K562 (cell line): Measurements from ENCODE around the gene KLRC4. TPM values are rescaled to one million over a fixed set of nuclear protein-coding genes. Genes with fewer than 3 reads are reported as not detected.
"Not testable (repeated sequence)": the region's sequence is repeated elsewhere in the genome, so short reads cannot be mapped to it uniquely, and the experiment has no call there.

Experiments used
- ATAC-seq: fragments of 200-7000 bp; cut with Tn5 transposase; 3 replicates; pipeline ENCODE4 v1.9.1; 2020; ENCODE audit warnings: moderate library complexity
- BruUV-seq: library from RNA; stranded (reverse); fragments of 400-500 nt; replicated peaks from 2 replicates; lab custom pipeline; 2021; lab: Mats Ljungman, UMichigan
- CTCF ChIA-PET: fragments of 300-600 bp; formaldehyde crosslinking; extraction: SDS; loops from one replicate; lab custom pipeline; 2021; ENCODE audit warnings: low intra/inter-chr PET ratio; lab: Yijun Ruan, JAX
- POLR2A ChIA-PET: fragments of 300-600, 350-650 bp; sonication (Branson Sonifier 250); formaldehyde crosslinking; extraction: SDS; loops from one replicate; lab custom pipeline; 2021; ENCODE audit warnings: antibody characterized with exemption, inconsistent platforms; lab: Yijun Ruan, JAX
- DNase-seq, 4 experiments: peaks; one replicate each; pipeline versions ENCODE4 v3.0.0 to v3.0.0-alpha.2; 2011 to 2018; ENCODE audit warnings: low spot score in 3 of 4, mixed read lengths in 3 of 4; ENCODE audit errors: extremely low read depth in 1 of 4
- FAIRE-seq: peaks from 2 replicates; lab custom pipeline; 2011; peaks lifted over from hg19 to GRCh38; lab: Jason Lieb, UNC
- H2AFZ ChIP-seq: 2 replicates; pipeline ENCODE4 v1.6.0; 2011; ENCODE audit warnings: low read depth, low read length, control low read depth, inconsistent platforms
- H3K27ac ChIP-seq: fragments of 200-600 bp; 3 replicates; pipeline ENCODE4 v1.8.0; 2011; ENCODE audit warnings: low read depth, mild to moderate bottlenecking, control low read depth, inconsistent platforms, low read length, moderate library complexity, mixed read lengths; ENCODE audit errors: extremely low read depth
- H3K27me3 ChIP-seq, 2 experiments: fragments of 300-600 bp in 1 of 2; 2 replicates in 1 of 2; 3 replicates in 1 of 2; pipeline versions ENCODE4 v1.6.0 to v1.8.0; 2011; ENCODE audit warnings: inconsistent platforms in 2 of 2, low read length in 2 of 2, mild to moderate bottlenecking in 1 of 2, mixed read lengths in 1 of 2, moderate library complexity in 1 of 2; ENCODE audit not compliant: control insufficient read depth in 2 of 2, insufficient read depth in 2 of 2
- H3K36me3 ChIP-seq: fragments of 300-600 bp; 3 replicates; pipeline ENCODE4 v1.8.0; 2011; ENCODE audit warnings: mild to moderate bottlenecking, low read length, inconsistent platforms; ENCODE audit not compliant: control insufficient read depth, insufficient read depth
- H3K4me1 ChIP-seq, 2 experiments: fragments of 200-600 bp in 1 of 2; replicated peaks in 1 of 2; 2 replicates in 1 of 2; 3 replicates in 1 of 2; pipeline versions ENCODE4 v1.5.1 to v1.8.0; 2011; ENCODE audit warnings: inconsistent platforms in 2 of 2, low read length in 2 of 2, mild to moderate bottlenecking in 1 of 2, mixed read lengths in 1 of 2, moderate library complexity in 1 of 2; ENCODE audit not compliant: control insufficient read depth in 2 of 2, insufficient read depth in 2 of 2
- H3K4me2 ChIP-seq: 2 replicates; pipeline ENCODE4 v1.6.1; 2011; ENCODE audit warnings: low read length, control low read depth, inconsistent platforms, mixed read lengths; ENCODE audit not compliant: insufficient read depth
- H3K4me3 ChIP-seq: fragments of 200-600 bp; sonication (generic), shearing (Covaris generic); 2 replicates; pipeline ENCODE4 v1.5.1; 2016; ENCODE audit warnings: control low read depth, inconsistent platforms
- H3K79me2 ChIP-seq: fragments of 200-600 bp; 3 replicates; pipeline ENCODE4 v1.8.0; 2011; ENCODE audit warnings: low read length, inconsistent platforms; ENCODE audit not compliant: control insufficient read depth, insufficient read depth
- H3K9ac ChIP-seq, 2 experiments: 2 replicates each; pipeline versions ENCODE4 v1.6.0 to v1.6.1; 2011; ENCODE audit warnings: low read depth in 2 of 2, low read length in 2 of 2, control low read depth in 1 of 2, inconsistent platforms in 1 of 2, mild to moderate bottlenecking in 1 of 2, mixed read lengths in 1 of 2; ENCODE audit not compliant: insufficient read depth in 1 of 2
- H3K9me1 ChIP-seq: one replicate; pipeline ENCODE4 v1.6.0; 2011; ENCODE audit warnings: inconsistent platforms, mild to moderate bottlenecking, low read length, moderate library complexity; ENCODE audit not compliant: control insufficient read depth, insufficient read depth
- H3K9me3 ChIP-seq: replicated peaks from 2 replicates; pipeline ENCODE4 v1.5.1; 2011; ENCODE audit warnings: low read depth, low read length, inconsistent platforms; ENCODE audit not compliant: control insufficient read depth, insufficient read depth
- H4K20me1 ChIP-seq: replicated peaks from 2 replicates; pipeline ENCODE4 v1.6.1; 2011; ENCODE audit warnings: low read length, inconsistent platforms, mixed read lengths; ENCODE audit not compliant: control insufficient read depth, insufficient read depth
- whole genome bisulfite sequencing: fragments of 100-300 bp; shearing (Covaris generic); methylation state at CpG from one replicate; pipeline ENCODE4 v1.1.6; 2016; ENCODE audit warnings: low coverage, mixed read lengths; ENCODE audit not compliant: insufficient coverage; ENCODE audit errors: missing lambda C conversion rate; 5-methylcytosine and 5-hydroxymethylcytosine counted together
- in situ Hi-C: fragments of 300-500 bp; cut with MboI; formaldehyde crosslinking; loops from 4 replicates; pipeline ENCODE4 v1.15.0; 2018; ENCODE audit warnings: inconsistent platforms, mixed read lengths
- intact Hi-C: fragments of 100-400 bp; cut with micrococcal nuclease; formaldehyde crosslinking; loops from 2 replicates; pipeline ENCODE4 v1.14.2; 2022
- polyA plus RNA-seq, 8 experiments: library from polyadenylated mRNA; depleted of rRNA in 4 of 8; stranded (reverse) in 5 of 8; unstranded in 3 of 8; fragments of >200 nt; fragmentation: Nextera tagmentation in 2 of 8; fragmentation: Illumina TruSeq in 1 of 8; extraction: Ambion mirVana in 2 of 8; extraction: Trizol in 1 of 8; gene quantifications; 2 replicates each; pipeline versions ENCODE4 v1.2.1 to v1.2.3, GENCODE V29; 2011 to 2014; ENCODE audit warnings: inconsistent platforms in 1 of 8, missing spikeins in 1 of 8
- total RNA-seq, 7 experiments: library from RNA; depleted of rRNA in 6 of 7; stranded (reverse); fragments of >200 nt in 6 of 7; fragmentation: Illumina TruSeq in 2 of 7; extraction: Trizol in 2 of 7; gene quantifications; 2 replicates each; pipeline versions ENCODE4 v1.2.1 to v1.2.3, GENCODE V29; 2011 to 2021; ENCODE audit warnings: low replicate concordance in 1 of 7

The KLRC4 gene
- total and polyA plus RNA-seq, 9 of the 15 experiments (the other 6 are each of a cell fraction or from before 2014, with no cell fraction given), result 0.17 TPM; not detected in 8

- 40% methylated on average over 4 of the region's 8 CpGs for WGBS
- H3K27me3 ChIP-seq, H3K4me1 ChIP-seq, H3K4me3 ChIP-seq, H3K9me1 ChIP-seq, POLR2A ChIA-PET, H2AFZ ChIP-seq, H3K79me2 ChIP-seq, H3K4me2 ChIP-seq, H4K20me1 ChIP-seq, intact Hi-C loops, CTCF ChIA-PET, FAIRE-seq, DNase-seq, H3K36me3 ChIP-seq, in situ Hi-C loops, H3K9ac ChIP-seq, BruUV-seq, ATAC-seq, H3K27ac ChIP-seq, H3K9me3 ChIP-seq: not testable (repeated sequence)
Observed at GRCh38 chr12:10441144-10441543, 31.6 kb upstream of the KLRC4 start.

GRCh38 chr12:10439608-10440274, 30.2 kb upstream of the KLRC4 start:
- ATAC-seq, H3K9me3 ChIP-seq, H3K4me2 ChIP-seq, BruUV-seq, CTCF ChIA-PET, H3K9me1 ChIP-seq, H3K9ac ChIP-seq, POLR2A ChIA-PET, H3K27me3 ChIP-seq, H3K27ac ChIP-seq, H4K20me1 ChIP-seq, H2AFZ ChIP-seq, H3K36me3 ChIP-seq, FAIRE-seq, H3K4me3 ChIP-seq, in situ Hi-C loops, DNase-seq, intact Hi-C loops, H3K4me1 ChIP-seq, H3K79me2 ChIP-seq: not testable (repeated sequence)
- WGBS, result 0% methylated on average over 1 of the region's 2 CpGs

GRCh38 chr12:10437601-10438000, 28.0 kb upstream of the KLRC4 start:
- H2AFZ ChIP-seq, in situ Hi-C loops, FAIRE-seq, H3K9ac ChIP-seq, H3K4me2 ChIP-seq, H3K79me2 ChIP-seq, BruUV-seq, H4K20me1 ChIP-seq, H3K27ac ChIP-seq, intact Hi-C loops, POLR2A ChIA-PET, CTCF ChIA-PET, H3K36me3 ChIP-seq, H3K4me1 ChIP-seq, H3K27me3 ChIP-seq, H3K4me3 ChIP-seq, H3K9me3 ChIP-seq, H3K9me1 ChIP-seq, DNase-seq, ATAC-seq: not testable (repeated sequence)
- no CpG with 5 or more reads among the region's 2 CpGs for WGBS

- H3K4me1 ChIP-seq, H3K79me2 ChIP-seq, H4K20me1 ChIP-seq, POLR2A ChIA-PET, H3K4me3 ChIP-seq, in situ Hi-C loops, H3K27ac ChIP-seq, H2AFZ ChIP-seq, H3K36me3 ChIP-seq, intact Hi-C loops, H3K4me2 ChIP-seq, H3K9ac ChIP-seq, CTCF ChIA-PET, BruUV-seq, H3K9me3 ChIP-seq, H3K9me1 ChIP-seq, H3K27me3 ChIP-seq: not testable (repeated sequence)
- ATAC-seq (peak; percentile 84), DNase-seq (peak in 1 of 4 experiments; percentile 41), FAIRE-seq (peak; percentile 62)
- WGBS, result no CpG with 5 or more reads among the region's 3 CpGs
Observed at GRCh38 chr12:10435816-10436215, 26.3 kb upstream of the KLRC4 start, which contains the start of gene KLRC2. Gene KLRC2, minus strand, starts transcription at chr12:10436010. Its CDS starts 24 bp downstream, at chr12:10435986.
